HAP-1 (cell line): ENCODE data around the gene ABCA4.
"Not testable (repeated sequence)": the region's sequence is repeated elsewhere in the genome, so short reads cannot be mapped to it uniquely, and the experiment has no call there.

Experiments used
- DNase-seq, 2 experiments: peaks; one replicate each; pipeline ENCODE4 v3.0.0-alpha.2; 2016 to 2020; ENCODE audit warnings: low spot score in 2 of 2
- H3K27me3 ChIP-seq: fragments of 250-450 bp; sonication (Bioruptor Pico); 2 replicates; pipeline ENCODE4 v1.5.1; 2020; ENCODE audit warnings: low read depth, mild to moderate bottlenecking, moderate library complexity
- H3K36me3 ChIP-seq: fragments of 250-450 bp; sonication (Bioruptor Pico); replicated peaks from 2 replicates; pipeline ENCODE4 v1.5.1; 2020; ENCODE audit warnings: mild to moderate bottlenecking
- H3K4me1 ChIP-seq: fragments of 250-450 bp; sonication (Bioruptor Pico); 2 replicates; pipeline ENCODE4 v1.5.1; 2020; ENCODE audit warnings: mild to moderate bottlenecking
- H3K4me3 ChIP-seq: fragments of 250-450 bp; sonication (Bioruptor Pico); 2 replicates; pipeline ENCODE4 v1.5.1; 2020; ENCODE audit warnings: mild to moderate bottlenecking, moderate library complexity
- H3K9me3 ChIP-seq: fragments of 250-450 bp; sonication (Bioruptor Pico); 2 replicates; pipeline ENCODE4 v1.5.1; 2020; ENCODE audit warnings: mild to moderate bottlenecking, moderate library complexity
- in situ Hi-C: fragments of 300-500 bp; cut with MboI; formaldehyde crosslinking; loops from 3 replicates; pipeline ENCODE4 v1.14.3; 2020; ENCODE audit warnings: low sequenced_read_pairs, inconsistent platforms, mixed read lengths

The ABCA4 gene

DNA sequence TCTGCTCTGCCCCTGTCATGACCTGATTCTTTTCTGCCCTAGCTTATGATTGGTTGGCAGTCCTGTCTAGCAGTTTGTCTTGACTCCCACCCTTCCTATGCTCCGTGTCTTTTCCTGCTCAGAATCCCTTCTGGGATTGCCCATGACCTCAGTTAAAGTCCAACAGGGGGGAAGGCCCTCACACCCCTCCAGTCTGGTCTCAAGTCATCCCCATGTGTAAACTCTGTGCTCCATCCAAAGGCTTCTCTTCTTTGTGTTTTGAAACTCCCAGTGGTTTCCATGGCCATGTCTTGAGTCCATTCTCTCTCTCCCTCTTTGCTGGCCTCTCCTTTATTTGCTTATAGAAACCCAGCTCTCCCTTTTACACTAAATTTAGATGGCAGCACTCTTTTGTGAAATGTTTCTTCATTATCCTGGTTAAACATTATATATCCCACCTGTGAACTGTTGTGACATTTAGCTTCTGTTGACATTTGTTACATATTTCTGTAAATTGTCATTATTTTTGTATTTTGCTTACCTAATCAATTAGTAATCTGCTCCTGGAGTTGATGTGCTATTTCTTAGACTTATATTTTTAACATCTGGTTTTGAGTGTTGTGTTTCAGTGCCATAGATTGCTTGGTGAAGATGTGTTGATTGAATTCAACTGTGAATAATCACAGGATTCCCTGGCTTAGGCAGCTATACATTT, 162.8 kb downstream of the ABCA4 start:
- no peaks in the 10 kb centered on the region for H3K36me3 ChIP-seq
- no peaks in the 10 kb centered on the region for H3K9me3 ChIP-seq
- H3K27me3 ChIP-seq: 0 out of 2 replicates have a peak, but pooled peaks cover 3% of the 10 kb centered on the region
- no peak overlapping the region for H3K4me3 ChIP-seq
- no peak for DNase-seq
- no peaks in the 10 kb centered on the region for H3K4me1 ChIP-seq
- in situ Hi-C loops: no loop called here

DNA sequence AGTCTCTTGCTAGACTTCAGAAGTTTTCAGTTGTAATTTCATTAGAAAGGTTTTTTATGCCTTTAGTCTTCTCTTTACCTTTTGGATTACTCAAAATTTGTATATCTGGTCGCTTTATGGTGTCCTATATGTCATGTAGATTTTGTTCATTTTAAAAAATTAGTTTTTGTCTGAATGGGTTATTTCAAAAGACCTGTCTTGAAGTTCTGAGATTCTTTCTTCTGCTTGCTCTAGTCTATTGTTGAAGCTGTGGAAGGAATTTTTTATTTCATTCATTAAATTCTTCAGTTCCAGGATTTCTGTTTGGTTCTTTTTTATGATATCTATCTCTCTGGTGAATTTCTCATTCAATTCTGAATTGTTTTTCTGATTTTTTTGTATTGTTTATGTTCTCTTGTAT, 165.2 kb downstream of the ABCA4 start:
- DNase-seq: no peak
- Histone ChIP-seq H3K27me3 (0 out of 2 replicates have a peak, but pooled peaks cover 3% of the 10 kb centered on the region), H3K4me3 (no peak overlapping the region), H3K9me3 (no peaks in the 10 kb centered on the region), H3K36me3 (no peaks in the 10 kb centered on the region), H3K4me1 (no peaks in the 10 kb centered on the region)
- in situ Hi-C loops: no loop called here

DNA sequence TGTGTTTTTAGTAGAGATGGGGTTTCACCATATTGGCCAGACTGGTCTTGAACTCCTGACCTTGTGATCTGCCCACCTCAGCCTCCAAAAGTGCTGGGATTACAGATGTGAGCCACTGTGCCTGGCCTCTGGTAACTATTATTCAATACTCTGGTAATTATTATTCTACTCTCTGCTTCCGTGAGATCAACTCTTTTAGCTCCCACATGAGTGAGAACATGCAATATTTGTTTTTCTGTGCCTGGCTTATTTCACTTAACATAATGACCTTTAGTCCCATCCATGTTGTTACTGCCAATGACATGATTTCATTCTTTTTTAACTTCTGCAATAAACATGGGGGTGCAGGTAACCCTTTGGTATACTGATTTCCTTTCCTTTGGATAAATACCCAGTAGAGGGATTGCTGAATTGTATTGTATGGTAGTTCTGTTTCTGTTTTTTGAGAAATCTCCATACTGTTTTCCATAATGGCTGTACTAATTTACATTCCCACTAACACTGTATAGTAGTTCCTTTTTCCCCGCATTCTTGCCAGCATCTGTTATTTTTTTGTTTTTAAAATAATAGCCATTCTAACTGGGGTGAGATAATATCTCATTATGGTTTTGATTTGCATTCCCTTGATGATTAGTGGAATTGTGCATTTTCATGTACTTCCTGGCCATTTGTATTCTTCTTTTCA, 173.8 kb downstream of the ABCA4 start:
- H3K27me3 ChIP-seq, H3K4me1 ChIP-seq, DNase-seq, H3K36me3 ChIP-seq, H3K4me3 ChIP-seq, in situ Hi-C loops, H3K9me3 ChIP-seq: not testable (repeated sequence)
